CD4-positive, alpha-beta T cell (primary cell): Measurements from ENCODE around the gene TTYH2. TPM values are rescaled to one million over a fixed set of nuclear protein-coding genes. Genes with fewer than 3 reads are reported as not detected.

Experiments used
- ATAC-seq: fragments of 200-7000 bp; cut with Tn5 transposase; one replicate; pipeline ENCODE4 v1.10.0; 2022; ENCODE audit warnings: mild to moderate bottlenecking; ENCODE audit not compliant: poor library complexity
- CTCF ChIA-PET: fragments of 350-600 bp; sonication (Branson Sonifier 250); formaldehyde crosslinking; loops from one replicate; lab custom pipeline; 2021; ENCODE audit warnings: antibody characterized with exemption, inconsistent platforms; lab: Charles Lee
- POLR2A ChIA-PET: fragments of 350-600 bp; sonication (Branson Sonifier 250); formaldehyde crosslinking; loops from one replicate; lab custom pipeline; 2021; ENCODE audit warnings: antibody characterized with exemption, inconsistent platforms; lab: Charles Lee
- DNase-seq, 14 experiments: peaks; one replicate each; pipeline ENCODE4 v3.0.0-alpha.2; 2013 to 2020; ENCODE audit warnings: mixed read lengths in 2 of 14
- H3K27ac ChIP-seq, 2 donors: one replicate each; pipeline versions ENCODE4 v1.5.1 to v1.7.0; 2013; ENCODE audit warnings: low read length in 2 of 2, low read depth in 1 of 2, mild to moderate bottlenecking in 1 of 2
- H3K27me3 ChIP-seq, 2 experiments: 1 replicate in 1 of 2; 2 replicates in 1 of 2; pipeline versions ENCODE4 v1.6.1 to v1.7.0; 2013; ENCODE audit warnings: low read length in 2 of 2, control low read depth in 1 of 2, mild to moderate bottlenecking in 1 of 2, moderate library complexity in 1 of 2; ENCODE audit not compliant: insufficient read depth in 2 of 2, control insufficient read depth in 1 of 2
- H3K36me3 ChIP-seq: one replicate; pipeline ENCODE4 v1.6.1; 2013; ENCODE audit warnings: low read length, control low read depth; ENCODE audit not compliant: insufficient read depth
- H3K4me1 ChIP-seq: one replicate; pipeline ENCODE4 v1.6.1; 2013; ENCODE audit warnings: low read length, control low read depth; ENCODE audit not compliant: insufficient read depth
- H3K4me3 ChIP-seq: one replicate; pipeline ENCODE4 v1.5.1; 2013; ENCODE audit warnings: mild to moderate bottlenecking, low read length, moderate library complexity
- H3K9me3 ChIP-seq, 2 experiments: 1 replicate in 1 of 2; 2 replicates in 1 of 2; pipeline versions ENCODE4 v1.6.1 to v1.7.0; 2013; ENCODE audit warnings: low read length in 2 of 2, mild to moderate bottlenecking in 2 of 2, control low read depth in 1 of 2, moderate library complexity in 1 of 2; ENCODE audit not compliant: control insufficient read depth in 1 of 2, insufficient read depth in 1 of 2
- H3K27ac Mint-ChIP-seq: one replicate; pipeline ENCODE4 v1.8.0; 2020; ENCODE audit warnings: mixed read lengths
- H3K27me3 Mint-ChIP-seq: one replicate; pipeline ENCODE4 v1.8.0; 2021; ENCODE audit warnings: mixed read lengths
- H3K36me3 Mint-ChIP-seq: one replicate; pipeline ENCODE4 v1.8.0; 2021; ENCODE audit warnings: low read depth, mixed read lengths
- H3K4me1 Mint-ChIP-seq: one replicate; pipeline ENCODE4 v1.8.0; 2021; ENCODE audit warnings: low read depth, mixed read lengths
- H3K4me3 Mint-ChIP-seq: one replicate; pipeline ENCODE4 v1.8.0; 2020; ENCODE audit warnings: mild to moderate bottlenecking, mixed read lengths
- H3K9me3 Mint-ChIP-seq: one replicate; pipeline ENCODE4 v1.8.0; 2020; ENCODE audit warnings: mixed read lengths
- intact Hi-C, 2 experiments: fragments of 100-400 bp; cut with DNase I in 1 of 2; cut with micrococcal nuclease in 1 of 2; formaldehyde crosslinking; loops; one replicate each; pipeline versions ENCODE4 v1.15.1 to v1.9.0; 2023 to 2025; cut with DNase I, micrococcal nuclease
- total RNA-seq, 174 experiments: library from RNA in 2 of 174; stranded (reverse) in 2 of 174; gene quantifications; one replicate each; pipeline ENCODE4 v1.2.3 and lab custom pipeline; 2021 to 2026
- TF ChIP-seq, protein P1 (sequence below): fragments of 200-600 bp; IDR thresholded peaks from one replicate; pipeline ENCODE4 v1.8.0; 2022; ENCODE audit warnings: antibody characterized with exemption, mild to moderate bottlenecking

The TTYH2 gene
- total RNA-seq, 2 experiments from 2014 or later: 4.4 to 5.4 TPM

DNA sequence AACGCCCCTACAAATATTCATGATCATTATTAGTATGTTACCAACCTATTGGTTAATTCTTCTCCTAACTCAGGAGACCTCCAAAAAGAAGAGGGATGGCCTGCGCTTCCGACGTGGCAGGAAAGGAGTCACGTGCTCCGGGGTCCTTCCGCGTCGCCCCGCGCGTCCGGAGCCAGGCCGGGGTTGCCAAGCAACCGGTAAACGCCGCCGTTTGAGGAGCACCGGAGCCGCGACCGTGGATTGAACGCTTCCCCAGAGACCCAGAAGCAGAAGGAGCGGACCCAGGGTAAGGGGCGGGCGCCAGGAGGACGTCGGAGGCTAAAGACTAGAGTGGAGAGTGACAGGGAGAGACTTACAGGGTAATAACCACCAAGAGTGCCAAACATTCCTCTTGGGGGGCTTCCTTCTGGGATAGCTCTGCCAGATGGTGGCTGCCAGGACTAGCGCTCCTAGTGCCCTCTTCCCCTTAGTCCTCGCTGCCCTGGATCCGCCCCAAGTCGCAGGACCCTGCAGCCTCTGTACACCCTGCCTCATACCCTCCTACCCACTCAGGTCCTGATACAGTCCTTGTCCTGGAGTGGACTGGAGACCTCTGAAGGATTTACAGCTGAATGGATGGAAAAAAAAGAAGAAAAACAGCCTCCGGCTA is 60.8 kb downstream of the TTYH2 start, which contains the start of gene DNAI2:
DNAI2 (plus strand) TSS at position 175 of the 649 bp plus-strand sequence. CDS start 7,584 bp downstream, outside the sequence.
- peaks cover 32% of the 10 kb centered on the region for H3K4me1 ChIP-seq
- no peaks in the 10 kb centered on the region for H3K36me3 ChIP-seq
- peak within 1 kb of the TSS; percentile 47 for H3K4me3 ChIP-seq
- H3K9me3 ChIP-seq: no peaks in the 10 kb centered on the region
- intact Hi-C loops: no loop called here
- peak in 6 of 14 experiments; percentile 12 to 80 (median 50) for DNase-seq
- no peaks in the 10 kb centered on the region for H3K9me3 Mint-ChIP-seq
- TF ChIP-seq, protein P1, sequence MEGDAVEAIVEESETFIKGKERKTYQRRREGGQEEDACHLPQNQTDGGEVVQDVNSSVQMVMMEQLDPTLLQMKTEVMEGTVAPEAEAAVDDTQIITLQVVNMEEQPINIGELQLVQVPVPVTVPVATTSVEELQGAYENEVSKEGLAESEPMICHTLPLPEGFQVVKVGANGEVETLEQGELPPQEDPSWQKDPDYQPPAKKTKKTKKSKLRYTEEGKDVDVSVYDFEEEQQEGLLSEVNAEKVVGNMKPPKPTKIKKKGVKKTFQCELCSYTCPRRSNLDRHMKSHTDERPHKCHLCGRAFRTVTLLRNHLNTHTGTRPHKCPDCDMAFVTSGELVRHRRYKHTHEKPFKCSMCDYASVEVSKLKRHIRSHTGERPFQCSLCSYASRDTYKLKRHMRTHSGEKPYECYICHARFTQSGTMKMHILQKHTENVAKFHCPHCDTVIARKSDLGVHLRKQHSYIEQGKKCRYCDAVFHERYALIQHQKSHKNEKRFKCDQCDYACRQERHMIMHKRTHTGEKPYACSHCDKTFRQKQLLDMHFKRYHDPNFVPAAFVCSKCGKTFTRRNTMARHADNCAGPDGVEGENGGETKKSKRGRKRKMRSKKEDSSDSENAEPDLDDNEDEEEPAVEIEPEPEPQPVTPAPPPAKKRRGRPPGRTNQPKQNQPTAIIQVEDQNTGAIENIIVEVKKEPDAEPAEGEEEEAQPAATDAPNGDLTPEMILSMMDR: no peak
- peak within 1 kb of the TSS; percentile 71 for H3K27ac Mint-ChIP-seq
- ChIA-PET CTCF (interaction anchor here (0.6 to 1.6 kb wide), 2 partner anchors 32 to 71 kb away, joined by 3 to 6 read pairs; partner anchors contain the start of gene RPL38), POLR2A (interaction anchor here (1.3 to 1.8 kb wide), 3 partner anchors 19 to 61 kb away, joined by 3 to 5 read pairs (median 4); partner anchors contain the start of gene TTYH2)
- H3K27me3 Mint-ChIP-seq: peaks cover 4% of the 10 kb centered on the region
- peak; percentile 59 for ATAC-seq
- peaks cover 0 to 2% of the 10 kb centered on the region in 2 experiments for H3K27me3 ChIP-seq
- H3K4me3 Mint-ChIP-seq: peak within 1 kb of the TSS; percentile 71
- H3K36me3 Mint-ChIP-seq: no peaks in the 10 kb centered on the region
- peaks cover 34% of the 10 kb centered on the region for H3K4me1 Mint-ChIP-seq
- peak within 1 kb of the TSS in 1 of 2 donors; percentile 76 for H3K27ac ChIP-seq

DNA sequence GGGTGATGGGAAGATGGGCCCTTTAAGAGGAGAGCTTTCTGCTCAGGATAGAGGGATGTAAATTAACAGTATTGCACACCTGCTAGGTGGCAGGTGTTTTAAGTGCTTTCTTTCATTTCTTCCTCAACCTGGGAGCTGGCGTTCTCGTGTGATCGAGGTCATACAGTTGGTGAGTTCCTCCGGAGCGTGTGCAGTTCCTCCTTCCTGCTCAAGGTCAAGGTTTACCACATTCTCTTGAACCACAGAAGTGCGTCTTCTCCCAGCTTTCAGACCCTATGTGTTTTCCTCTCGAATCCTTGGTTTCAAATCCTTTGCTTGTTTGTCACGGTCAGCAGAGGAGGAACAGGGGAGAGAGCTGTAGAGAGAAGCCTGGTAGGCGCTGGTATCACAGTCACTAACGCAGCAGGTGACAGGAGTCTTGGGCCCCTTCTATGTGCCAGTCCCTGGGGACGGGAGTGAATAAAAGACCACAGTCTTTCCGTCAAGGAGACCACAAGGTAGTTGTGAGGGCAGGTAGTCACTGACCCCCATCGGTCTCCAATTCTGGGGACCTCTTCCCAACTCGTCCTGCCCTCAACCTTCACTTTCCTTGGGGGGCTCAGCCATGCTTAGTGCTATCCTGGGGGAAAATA is 61.5 kb downstream of the TTYH2 start:
- peak overlapping the region; percentile 71 for H3K27ac Mint-ChIP-seq
- H3K9me3 Mint-ChIP-seq: no peaks in the 10 kb centered on the region
- POLR2A ChIA-PET: interaction anchor here (0.8 to 1.8 kb wide), 4 partner anchors 19 to 63 kb away, joined by 3 to 5 read pairs (median 4); partner anchors contain the start of gene TTYH2
- peak overlapping the region; percentile 71 for H3K4me3 Mint-ChIP-seq
- peak; percentile 59 for ATAC-seq
- DNase-seq: peak in 4 of 14 experiments; percentile 24 to 60 (median 47)
- H3K36me3 Mint-ChIP-seq: no peaks in the 10 kb centered on the region
- Histone ChIP-seq H3K4me3 (peak overlapping the region; percentile 47), H3K27ac (peak overlapping the region in 1 of 2 donors; percentile 76), H3K27me3 (peaks cover 0 to 2% of the 10 kb centered on the region in 2 experiments), H3K9me3 (no peaks in the 10 kb centered on the region), H3K4me1 (peaks cover 37% of the 10 kb centered on the region), H3K36me3 (no peaks in the 10 kb centered on the region)
- H3K4me1 Mint-ChIP-seq: peaks cover 36% of the 10 kb centered on the region
- TF ChIP-seq, protein P1: no peak
- H3K27me3 Mint-ChIP-seq: peaks cover 4% of the 10 kb centered on the region
- intact Hi-C loops: no loop called here
- CTCF ChIA-PET: interaction anchor here (0.6 to 1.6 kb wide), 2 partner anchors 31 to 71 kb away, joined by 3 to 6 read pairs; partner anchors contain the start of gene RPL38

DNA sequence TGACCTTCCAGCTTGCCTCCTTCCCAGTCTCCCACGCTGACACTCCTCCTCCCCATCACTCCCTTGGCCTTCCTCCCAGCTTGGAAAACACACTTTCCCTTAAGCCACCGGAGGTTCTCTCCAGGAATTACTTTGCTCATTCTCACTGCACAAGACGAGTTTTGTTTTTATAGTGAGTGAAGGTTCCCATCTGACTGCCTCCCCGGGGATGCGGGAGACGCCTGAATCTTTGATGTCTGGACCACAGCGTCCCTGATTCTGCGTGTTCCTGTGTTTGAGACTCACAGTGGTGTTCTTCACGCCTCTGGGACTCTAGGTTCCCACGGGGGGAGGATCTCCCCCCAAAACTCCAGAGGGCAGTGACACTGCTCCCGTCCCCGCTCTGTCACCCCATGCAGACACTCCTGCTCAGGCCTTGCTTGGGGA is 62.7 kb downstream of the TTYH2 start:
- Mint-ChIP-seq H3K27me3 (peaks cover 4% of the 10 kb centered on the region), H3K27ac (peak overlapping the region; percentile 60), H3K36me3 (no peaks in the 10 kb centered on the region), H3K4me3 (no peak overlapping the region), H3K4me1 (peaks cover 46% of the 10 kb centered on the region), H3K9me3 (no peaks in the 10 kb centered on the region)
- peaks cover 0 to 2% of the 10 kb centered on the region in 2 experiments for H3K27me3 ChIP-seq
- no peaks in the 10 kb centered on the region for H3K9me3 ChIP-seq
- intact Hi-C loops: no loop called here
- DNase-seq (no peak), ATAC-seq (no peak)
- no peak overlapping the region for H3K4me3 ChIP-seq
- ChIA-PET CTCF (no interaction called here), POLR2A (interaction anchor here (1.8 kb wide), 1 partner anchor 20 kb away, joined by 4 read pairs; no protein-coding TSS in a partner anchor)
- TF ChIP-seq, protein P1: no peak
- no peaks in the 10 kb centered on the region for H3K36me3 ChIP-seq
- no peak overlapping the region for H3K27ac ChIP-seq
- H3K4me1 ChIP-seq: peaks cover 50% of the 10 kb centered on the region
